ENCODE results near the gene SPSB3. TPM values are rescaled to one million over a fixed set of nuclear protein-coding genes. Genes with fewer than 3 reads are reported as not detected.

Gene SPSB3
- total RNA-seq, 1 donor from 2014 or later = 57.9 TPM

DNA sequence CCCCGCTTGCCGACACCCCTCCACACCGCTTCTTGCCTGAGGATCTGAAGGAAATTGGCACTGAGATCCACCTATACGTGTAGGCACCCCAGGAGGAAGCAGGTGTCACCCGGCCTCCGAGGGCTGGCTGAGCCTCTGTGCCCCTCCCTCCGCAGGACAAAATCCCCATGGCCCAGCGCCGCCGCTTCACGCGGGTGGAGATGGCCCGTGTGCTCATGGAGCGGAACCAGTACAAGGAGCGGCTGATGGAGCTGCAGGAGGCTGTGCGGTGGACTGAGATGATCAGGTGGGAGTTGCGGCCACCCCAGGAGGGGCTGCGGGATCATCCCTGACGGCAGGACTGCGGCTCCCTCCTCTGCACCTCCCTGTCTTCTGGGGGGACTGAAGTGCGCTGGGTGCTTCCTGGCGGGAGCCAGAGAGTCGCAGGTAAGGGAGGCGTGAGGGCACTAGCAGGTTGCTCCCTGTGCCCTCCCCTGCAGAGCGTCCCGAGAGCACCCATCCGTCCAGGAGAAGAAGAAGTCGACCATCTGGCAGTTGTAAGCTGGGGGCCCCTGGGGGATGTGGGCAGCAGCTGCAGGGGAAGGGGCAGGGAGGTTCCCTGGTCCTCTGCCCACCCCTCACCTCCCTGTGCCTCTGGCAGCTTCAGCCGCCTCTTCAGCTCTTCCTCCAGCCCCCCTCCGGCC, 20.0 kb downstream of the SPSB3 start:
- TF ChIP-seq, protein P1, sequence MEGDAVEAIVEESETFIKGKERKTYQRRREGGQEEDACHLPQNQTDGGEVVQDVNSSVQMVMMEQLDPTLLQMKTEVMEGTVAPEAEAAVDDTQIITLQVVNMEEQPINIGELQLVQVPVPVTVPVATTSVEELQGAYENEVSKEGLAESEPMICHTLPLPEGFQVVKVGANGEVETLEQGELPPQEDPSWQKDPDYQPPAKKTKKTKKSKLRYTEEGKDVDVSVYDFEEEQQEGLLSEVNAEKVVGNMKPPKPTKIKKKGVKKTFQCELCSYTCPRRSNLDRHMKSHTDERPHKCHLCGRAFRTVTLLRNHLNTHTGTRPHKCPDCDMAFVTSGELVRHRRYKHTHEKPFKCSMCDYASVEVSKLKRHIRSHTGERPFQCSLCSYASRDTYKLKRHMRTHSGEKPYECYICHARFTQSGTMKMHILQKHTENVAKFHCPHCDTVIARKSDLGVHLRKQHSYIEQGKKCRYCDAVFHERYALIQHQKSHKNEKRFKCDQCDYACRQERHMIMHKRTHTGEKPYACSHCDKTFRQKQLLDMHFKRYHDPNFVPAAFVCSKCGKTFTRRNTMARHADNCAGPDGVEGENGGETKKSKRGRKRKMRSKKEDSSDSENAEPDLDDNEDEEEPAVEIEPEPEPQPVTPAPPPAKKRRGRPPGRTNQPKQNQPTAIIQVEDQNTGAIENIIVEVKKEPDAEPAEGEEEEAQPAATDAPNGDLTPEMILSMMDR (conservative IDR thresholded peaks at IDR 0.05; ENCODE audit: low read depth, low read length) = no peak
- no peak overlapping the region for H3K4me3 ChIP-seq (ENCODE audit: low read depth, low read length)

DNA sequence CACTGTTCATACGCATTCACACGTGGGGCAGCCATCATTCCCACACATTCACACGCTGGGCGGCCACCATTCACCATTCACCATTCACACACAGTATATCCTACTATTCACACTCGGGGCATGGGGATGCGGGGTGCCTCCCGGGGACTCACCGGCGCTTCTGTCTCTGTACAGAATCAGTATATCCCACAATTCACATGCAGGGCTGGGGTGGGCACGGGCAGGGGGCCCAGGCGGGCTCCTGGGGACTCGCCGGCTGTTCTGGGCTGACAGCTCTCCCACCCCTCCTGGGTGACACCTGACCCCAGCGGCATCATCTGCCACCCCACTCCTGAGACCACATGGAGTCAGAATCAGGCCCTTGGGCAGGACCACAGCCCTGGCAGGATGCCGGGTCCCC, 20.6 kb downstream of the SPSB3 start:
- no peak for DNase-seq (ENCODE audit: low read depth)
- no peak overlapping the region for H3K4me3 ChIP-seq (ENCODE audit: low read depth, low read length)
- TF ChIP-seq, protein P1 (conservative IDR thresholded peaks at IDR 0.05; ENCODE audit: low read depth, low read length) = no peak

More for the DNA sequence above, 20.0 kb downstream of the SPSB3 start:
- no peak for DNase-seq (ENCODE audit: low read depth)

- no peak overlapping the region for H3K4me3 ChIP-seq (ENCODE audit: low read depth, low read length)
- TF ChIP-seq, protein P1 (conservative IDR thresholded peaks at IDR 0.05; ENCODE audit: low read depth, low read length) = no peak
- DNase-seq (ENCODE audit: low read depth) = no peak
Measured at GRCh38 chr16:1760911-1761310, 21.5 kb downstream of the SPSB3 start.

DNA sequence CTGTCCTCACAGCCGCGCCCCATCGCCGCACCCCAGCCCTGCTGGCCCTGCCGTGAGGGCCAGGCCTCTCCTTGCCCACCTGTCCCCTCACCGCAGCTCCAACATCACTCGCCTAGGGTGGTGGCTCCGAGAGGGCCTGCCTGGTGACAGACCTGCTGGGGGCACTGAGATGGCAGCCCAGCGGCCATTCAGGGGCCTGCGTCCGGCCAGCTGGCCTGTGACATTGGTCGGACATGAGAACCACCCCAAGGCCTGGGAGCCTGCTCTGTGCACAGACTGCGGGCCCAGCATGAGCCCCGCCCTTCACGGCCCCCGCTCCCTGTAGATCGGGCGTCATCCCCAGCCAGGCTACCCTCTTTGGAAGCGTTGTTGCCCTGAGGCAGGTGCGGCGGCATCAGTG, 22.9 kb downstream of the SPSB3 start:
- TF ChIP-seq, protein P1 (conservative IDR thresholded peaks at IDR 0.05; ENCODE audit: low read depth, low read length) = no peak
- no peak for DNase-seq (ENCODE audit: low read depth)
- no peak overlapping the region for H3K4me3 ChIP-seq (ENCODE audit: low read depth, low read length)

- no peak overlapping the region for H3K4me3 ChIP-seq (ENCODE audit: low read depth, low read length)
- TF ChIP-seq, protein P1 (conservative IDR thresholded peaks at IDR 0.05; ENCODE audit: low read depth, low read length) = no peak
- DNase-seq (ENCODE audit: low read depth) = no peak
Measured at GRCh38 chr16:1758923-1759322, 23.4 kb downstream of the SPSB3 start.

GRCh38 chr16:1757714-1758461, 24.5 kb downstream of the SPSB3 start:
- no peak overlapping the region for H3K4me3 ChIP-seq (ENCODE audit: low read depth, low read length)
- TF ChIP-seq, protein P1 (conservative IDR thresholded peaks at IDR 0.05; ENCODE audit: low read depth, low read length) = no peak
- no peak for DNase-seq (ENCODE audit: low read depth)

Measured in epithelial cell of proximal tubule (primary cell).